GM12878 (cell line): ENCODE data around the gene UVRAG. TPM values are rescaled to one million over a fixed set of nuclear protein-coding genes. Genes with fewer than 3 reads are reported as not detected.

Source experiments
- ATAC-seq: fragments of 200-7000 bp; cut with Tn5 transposase; 3 replicates; pipeline ENCODE4 v1.9.1; 2020; ENCODE audit warnings: mild to moderate bottlenecking, moderate library complexity
- BruUV-seq: library from RNA; stranded (reverse); fragments of 400-500 nt; replicated peaks from 2 replicates; lab custom pipeline; 2021; lab: Mats Ljungman, UMichigan
- CTCF ChIA-PET: fragments of 300-600 bp; sonication (Branson Sonifier 250); formaldehyde crosslinking; extraction: SDS; loops from one replicate; lab custom pipeline; 2021; ENCODE audit warnings: inconsistent platforms; lab: Yijun Ruan, JAX
- POLR2A ChIA-PET: fragments of 350-600 bp; formaldehyde crosslinking; extraction: SDS; loops from one replicate; lab custom pipeline; 2021; ENCODE audit warnings: inconsistent platforms; lab: Charles Lee
- RAD21 ChIA-PET: fragments of 300-600 bp; sonication (Branson Sonifier 250); formaldehyde crosslinking; loops from one replicate; lab custom pipeline; 2023; ENCODE audit warnings: antibody characterized with exemption; ENCODE audit not compliant: unreplicated experiment; lab: Charles Lee
- SMC1A ChIA-PET: fragments of 300-600 bp; sonication (Branson Sonifier 250); formaldehyde crosslinking; loops from one replicate; lab custom pipeline; 2023; ENCODE audit not compliant: unreplicated experiment, uncharacterized antibody; lab: Charles Lee
- DNase-seq: peaks from one replicate; pipeline ENCODE4 v3.0.0-alpha.2; 2011; ENCODE audit warnings: low read depth, low spot score
- FAIRE-seq: peaks from 3 replicates; lab custom pipeline; 2011; peaks lifted over from hg19 to GRCh38; lab: Jason Lieb, UNC
- H2AFZ ChIP-seq: 2 replicates; pipeline ENCODE4 v1.6.0; 2011; ENCODE audit warnings: low read depth, low read length, control low read depth; ENCODE audit not compliant: control insufficient read depth
- H3K27ac ChIP-seq: 2 replicates; pipeline ENCODE4 v1.5.1; 2011; ENCODE audit warnings: control low read depth; ENCODE audit not compliant: control insufficient read depth, insufficient read depth
- H3K27me3 ChIP-seq, 2 experiments: replicated peaks in 1 of 2; 2 replicates each; pipeline versions ENCODE4 v1.6.0 to v1.6.1; 2011; ENCODE audit warnings: low read length in 1 of 2; ENCODE audit not compliant: control insufficient read depth in 2 of 2, insufficient read depth in 2 of 2
- H3K36me3 ChIP-seq, 2 experiments: 2 replicates each; pipeline ENCODE4 v1.5.1; 2011; ENCODE audit warnings: low read length in 1 of 2; ENCODE audit not compliant: control insufficient read depth in 2 of 2, insufficient read depth in 2 of 2
- H3K4me1 ChIP-seq: 2 replicates; pipeline ENCODE4 v1.6.1; 2011; ENCODE audit warnings: mild to moderate bottlenecking, low read length, moderate library complexity, mixed read lengths; ENCODE audit not compliant: control insufficient read depth, insufficient read depth
- H3K4me2 ChIP-seq: 2 replicates; pipeline ENCODE4 v1.6.0; 2011; ENCODE audit warnings: control low read depth; ENCODE audit not compliant: control insufficient read depth, insufficient read depth
- H3K4me3 ChIP-seq: fragments of 200-600 bp; sonication (generic); 2 replicates; pipeline ENCODE4 v1.5.1; 2016
- H3K79me2 ChIP-seq: 2 replicates; pipeline ENCODE4 v1.6.0; 2011; ENCODE audit warnings: low read length; ENCODE audit not compliant: control insufficient read depth, insufficient read depth
- H3K9ac ChIP-seq: 2 replicates; pipeline ENCODE4 v1.8.0; 2011; ENCODE audit warnings: low read length, control low read depth, mixed read lengths; ENCODE audit not compliant: control insufficient read depth, insufficient read depth
- H3K9me3 ChIP-seq: replicated peaks from 3 replicates; pipeline ENCODE4 v1.5.1; 2011; ENCODE audit warnings: mild to moderate bottlenecking, low read length; ENCODE audit not compliant: control insufficient read depth, insufficient read depth
- H4K20me1 ChIP-seq: 2 replicates; pipeline ENCODE4 v1.6.0; 2011; ENCODE audit not compliant: control insufficient read depth, insufficient read depth
- E4F1 ChIP-seq: fragments of 450-650 bp; IDR thresholded peaks from 2 replicates; pipeline ENCODE4 v1.6.1; 2018; ENCODE audit warnings: borderline replicate concordance, mild to moderate bottlenecking; ENCODE audit not compliant: partially characterized antibody
- EZH2 ChIP-seq: IDR thresholded peaks from 2 replicates; pipeline ENCODE4 v1.6.1; 2012; ENCODE audit warnings: low read depth, mild to moderate bottlenecking, control low read depth, inconsistent platforms, low read length, borderline replicate concordance; ENCODE audit not compliant: control insufficient read depth
- IRF4 ChIP-seq: IDR thresholded peaks from 2 replicates; pipeline ENCODE4 v1.6.1; 2011; ENCODE audit warnings: low read depth, low read length
- KLF5 ChIP-seq: fragments of 450-650 bp; IDR thresholded peaks from 2 replicates; pipeline ENCODE4 v1.6.1; 2014; ENCODE audit warnings: mild to moderate bottlenecking; ENCODE audit not compliant: partially characterized antibody
- MTA2 ChIP-seq: fragments of 450-650 bp; IDR thresholded peaks from 2 replicates; pipeline ENCODE4 v1.6.1; 2016; ENCODE audit warnings: low read depth, mild to moderate bottlenecking, moderate library complexity
- MYB ChIP-seq: fragments of 150-350 bp; IDR thresholded peaks from 2 replicates; pipeline ENCODE4 v1.6.1; 2014; ENCODE audit warnings: mild to moderate bottlenecking, low read depth, low read length, borderline replicate concordance
- NR2F1 ChIP-seq: fragments of 450-650 bp; conservative IDR thresholded peaks from 2 replicates; pipeline ENCODE4 v1.6.1; 2017; ENCODE audit warnings: mild to moderate bottlenecking
- PBX3 ChIP-seq: IDR thresholded peaks from 2 replicates; pipeline ENCODE4 v1.6.1; 2011; ENCODE audit warnings: mild to moderate bottlenecking, low read depth, low read length, moderate library complexity; ENCODE audit not compliant: insufficient replicate concordance
- POLR2AphosphoS5 ChIP-seq: IDR thresholded peaks from 2 replicates; pipeline ENCODE4 v1.6.1; 2011; ENCODE audit warnings: mild to moderate bottlenecking, low read length, inconsistent platforms
- SIN3A ChIP-seq: IDR thresholded peaks from 2 replicates; pipeline ENCODE4 v1.6.1; 2012; ENCODE audit warnings: low read depth, low read length, improper control_type of control experiment
- YY1 ChIP-seq: IDR thresholded peaks from 2 replicates; pipeline ENCODE4 v1.6.1; 2011; ENCODE audit warnings: low read depth, mild to moderate bottlenecking, low read length
- ZNF274 ChIP-seq: IDR thresholded peaks from one replicate; pipeline ENCODE4 v1.8.0; 2011; ENCODE audit not compliant: insufficient read length, insufficient read depth
- WGBS: methylation state at CpG from one replicate; pipeline ENCODE4 v1.1.6; 2016; ENCODE audit warnings: low lambda C conversion rate; ENCODE audit not compliant: insufficient replicate concordance, insufficient coverage; ENCODE audit errors: missing lambda C conversion rate; 5-methylcytosine and 5-hydroxymethylcytosine counted together
- in situ Hi-C: fragments of 300-500 bp; cut with MboI; formaldehyde crosslinking; loops from 9 replicates; pipeline ENCODE4 v1.14.3; 2018; ENCODE audit warnings: mixed read lengths
- intact Hi-C: fragments of 100-400 bp; cut with micrococcal nuclease; formaldehyde crosslinking; loops from one replicate; pipeline ENCODE4 v1.14.2; 2022; ENCODE audit not compliant: unreplicated experiment
- polyA plus RNA-seq, 11 experiments: library from polyadenylated mRNA; depleted of rRNA in 4 of 11; unstranded in 6 of 11; stranded (reverse) in 5 of 11; fragments of >200 nt; fragmentation: Nextera tagmentation in 4 of 11; fragmentation: Illumina TruSeq in 1 of 11; extraction: Ambion mirVana in 4 of 11; extraction: Trizol in 1 of 11; gene quantifications; 1 replicate in 1 of 11; 2 replicates in 10 of 11; pipeline versions ENCODE4 v1.2.1 to v1.2.3, GENCODE V29; 2011 to 2016; ENCODE audit warnings: inconsistent platforms in 2 of 11, missing spikeins in 2 of 11, low read depth in 1 of 11
- total RNA-seq, 4 experiments: library from RNA; depleted of rRNA in 3 of 4; stranded (reverse); fragments of >200 nt in 3 of 4; fragmentation: Illumina TruSeq in 1 of 4; extraction: Trizol in 1 of 4; gene quantifications; 2 replicates each; pipeline versions ENCODE4 v1.2.1 to v1.2.3, GENCODE V29; 2013 to 2021

Gene UVRAG
- total and polyA plus RNA-seq, 10 of the 15 experiments (the other 5 are each of a cell fraction or from before 2014, with no cell fraction given): 7.0 to 43.4 (median 37.0) TPM

- Histone ChIP-seq H2AFZ (no peak overlapping the region), H3K4me3 (no peak overlapping the region), H3K9me3 (no peaks in the 10 kb centered on the region), H3K4me2 (no peak overlapping the region), H3K36me3 (no peaks in the 10 kb centered on the region; a peak in 1 of 4 replicates), H3K27me3 (no peaks in the 10 kb centered on the region), H3K4me1 (peaks cover 9% of the 10 kb centered on the region; the same call in 1 of the 2 replicates), H3K9ac (no peak overlapping the region), H3K79me2 (peaks cover 25% of the 10 kb centered on the region), H3K27ac (no peak overlapping the region), H4K20me1 (no peaks in the 10 kb centered on the region)
- intact Hi-C loops: no loop called here
- SMC1A ChIA-PET: interaction anchor here (1.9 kb wide), 1 partner anchor 15 kb away, joined by 6 read pairs; no protein-coding TSS in a partner anchor
- ATAC-seq (no peak), DNase-seq (no peak), FAIRE-seq (no peak)
- CTCF ChIA-PET: interaction anchor here (1.2 kb wide), 1 partner anchor 33 kb away, joined by 3 read pairs; no protein-coding TSS in a partner anchor
- no peak for TF ChIP-seq SIN3A
- no peak for TF ChIP-seq POLR2AphosphoS5
- TF ChIP-seq YY1: no peak
- TF ChIP-seq ZNF274: no peak
- no peak for TF ChIP-seq MYB
- no peak for TF ChIP-seq MTA2
- no peak for TF ChIP-seq NR2F1
- RAD21 ChIA-PET: interaction anchor here (0.9 kb wide), 1 partner anchor 11 kb away, joined by 3 read pairs; no protein-coding TSS in a partner anchor
- no TSS peak for BruUV-seq
- POLR2A ChIA-PET: interaction anchor here (0.6 kb wide), 1 partner anchor 35 kb away, joined by 5 read pairs; no protein-coding TSS in a partner anchor
- 100% methylated on average over 4 of the region's 4 CpGs for WGBS
- in situ Hi-C loops: no loop called here
Observed at GRCh38 chr11:75929706-75930105, 114.7 kb downstream of the UVRAG start.

GRCh38 chr11:75930534-75930933 lies 115.5 kb downstream of the UVRAG start:
- Histone ChIP-seq H2AFZ (no peak overlapping the region), H3K9ac (no peak overlapping the region), H3K79me2 (peaks cover 18% of the 10 kb centered on the region), H3K4me2 (no peak overlapping the region), H3K9me3 (no peaks in the 10 kb centered on the region), H3K27ac (no peak overlapping the region), H3K27me3 (no peaks in the 10 kb centered on the region), H4K20me1 (no peaks in the 10 kb centered on the region), H3K4me3 (no peak overlapping the region), H3K36me3 (no peaks in the 10 kb centered on the region; a peak in 1 of 4 replicates), H3K4me1 (peaks cover 4% of the 10 kb centered on the region; the same call in 1 of the 2 replicates)
- WGBS: 76% methylated on average over 5 of the region's 5 CpGs
- FAIRE-seq (no peak), DNase-seq (no peak), ATAC-seq (no peak)
- in situ Hi-C loops (no loop called here), intact Hi-C loops (no loop called here)
- ChIA-PET SMC1A (interaction anchor here (0.8 to 1.9 kb wide), 2 partner anchors 9 to 14 kb away, joined by 3 to 6 read pairs; no protein-coding TSS in a partner anchor), CTCF (no interaction called here), RAD21 (interaction anchor here (0.9 kb wide), 1 partner anchor 10 kb away, joined by 3 read pairs; no protein-coding TSS in a partner anchor), POLR2A (no interaction called here)
- BruUV-seq: no TSS peak
- no peak for TF ChIP-seq PBX3
- no peak for TF ChIP-seq IRF4
- no peak for TF ChIP-seq E4F1
- TF ChIP-seq KLF5: no peak
- TF ChIP-seq EZH2: no peak
